GM12891 (cell line): ENCODE data around the gene FETUB.

Source experiments
- POLR2A ChIP-seq: IDR thresholded peaks from 2 replicates; pipeline ENCODE4 v1.6.1; 2011; ENCODE audit warnings: low read depth, low read length, control low read depth
- POLR2AphosphoS5 ChIP-seq: IDR thresholded peaks from 2 replicates; pipeline ENCODE4 v1.6.1; 2011; ENCODE audit warnings: low read depth, low read length, control low read depth
- TAF1 ChIP-seq: IDR thresholded peaks from 2 replicates; pipeline ENCODE4 v1.6.1; 2011; ENCODE audit warnings: low read depth, low read length, control low read depth

- TF ChIP-seq POLR2A, result no peak
- TF ChIP-seq TAF1, result no peak
- TF ChIP-seq POLR2AphosphoS5, result no peak
Measured at GRCh38 chr3:186593862-186594261, 46.3 kb upstream of the FETUB start.
